ENCODE measurements around the gene COLEC11. TPM values are rescaled to one million over a fixed set of nuclear protein-coding genes. Genes with fewer than 3 reads are reported as not detected.

The COLEC11 gene
- total RNA-seq, 2 experiments from 2014 or later, result 1.7 TPM; not detected in 1

DNA sequence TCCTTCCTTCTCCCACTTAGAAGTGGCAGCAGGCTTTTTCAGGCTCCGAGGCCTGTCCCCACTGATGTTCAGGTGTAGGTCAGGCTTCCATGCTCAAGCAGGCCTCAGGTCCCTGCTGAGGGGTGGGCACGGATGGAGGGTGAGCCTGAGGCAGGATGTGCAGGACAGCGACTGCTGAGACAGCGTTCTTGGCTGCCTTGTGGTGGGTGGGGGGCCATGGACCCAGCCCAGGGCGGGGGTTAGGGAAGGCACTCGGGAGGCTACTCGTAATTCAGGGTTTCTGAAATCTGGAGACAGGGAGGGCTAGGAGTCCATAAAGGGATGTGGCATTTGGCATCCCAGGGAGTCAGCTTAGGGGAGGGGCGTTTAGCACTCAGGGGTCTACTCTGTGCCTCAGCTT lies 30.3 kb downstream of the COLEC11 start:
- ChIA-PET CTCF (ENCODE audit: unreplicated experiment) (no interaction called here), POLR2A (no interaction called here)
- no peaks in the 10 kb centered on the region for H3K9me3 ChIP-seq (ENCODE audit: low read length)
- TF ChIP-seq EZH2phosphoT487 (IDR thresholded peaks at IDR 0.05; ENCODE audit: borderline replicate concordance, low read depth, low read length), result no peak
- TF ChIP-seq, protein P1, sequence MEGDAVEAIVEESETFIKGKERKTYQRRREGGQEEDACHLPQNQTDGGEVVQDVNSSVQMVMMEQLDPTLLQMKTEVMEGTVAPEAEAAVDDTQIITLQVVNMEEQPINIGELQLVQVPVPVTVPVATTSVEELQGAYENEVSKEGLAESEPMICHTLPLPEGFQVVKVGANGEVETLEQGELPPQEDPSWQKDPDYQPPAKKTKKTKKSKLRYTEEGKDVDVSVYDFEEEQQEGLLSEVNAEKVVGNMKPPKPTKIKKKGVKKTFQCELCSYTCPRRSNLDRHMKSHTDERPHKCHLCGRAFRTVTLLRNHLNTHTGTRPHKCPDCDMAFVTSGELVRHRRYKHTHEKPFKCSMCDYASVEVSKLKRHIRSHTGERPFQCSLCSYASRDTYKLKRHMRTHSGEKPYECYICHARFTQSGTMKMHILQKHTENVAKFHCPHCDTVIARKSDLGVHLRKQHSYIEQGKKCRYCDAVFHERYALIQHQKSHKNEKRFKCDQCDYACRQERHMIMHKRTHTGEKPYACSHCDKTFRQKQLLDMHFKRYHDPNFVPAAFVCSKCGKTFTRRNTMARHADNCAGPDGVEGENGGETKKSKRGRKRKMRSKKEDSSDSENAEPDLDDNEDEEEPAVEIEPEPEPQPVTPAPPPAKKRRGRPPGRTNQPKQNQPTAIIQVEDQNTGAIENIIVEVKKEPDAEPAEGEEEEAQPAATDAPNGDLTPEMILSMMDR (conservative IDR thresholded peaks at IDR 0.05; ENCODE audit: low read length), result no peak
- DNase-seq (ENCODE audit: low spot score), result no peak
- no peak overlapping the region for H3K27ac ChIP-seq (ENCODE audit: low read depth, low read length, poor library complexity, severe bottlenecking)
- H3K79me2 ChIP-seq (ENCODE audit: insufficient read depth, low read depth, low read length), result no peaks in the 10 kb centered on the region
- intact Hi-C loops (cut with micrococcal nuclease; ENCODE audit: unreplicated experiment), result no loop called here
- no peak overlapping the region for H3K4me2 ChIP-seq (ENCODE audit: low read length)
- no peaks in the 10 kb centered on the region for H3K36me3 ChIP-seq (ENCODE audit: insufficient read depth, low read length)
- no peaks in the 10 kb centered on the region for H3K4me1 ChIP-seq (ENCODE audit: insufficient read depth, low read length, poor library complexity, severe bottlenecking)
- no TSS peak for BruUV-seq (replicated peaks)
- no peaks in the 10 kb centered on the region for H3K9me2 ChIP-seq (ENCODE audit: insufficient read depth, low read length)
- no peak overlapping the region for H3K4me3 ChIP-seq (ENCODE audit: low read depth, low read length, poor library complexity, severe bottlenecking)
- H4K20me1 ChIP-seq (ENCODE audit: insufficient read depth, low read length), result no peaks in the 10 kb centered on the region
- no peak overlapping the region for H2AFZ ChIP-seq (ENCODE audit: low read length)

- TF ChIP-seq, protein P1 (conservative IDR thresholded peaks at IDR 0.05; ENCODE audit: low read length), result no peak
- no peak for TF ChIP-seq EZH2phosphoT487 (IDR thresholded peaks at IDR 0.05; ENCODE audit: borderline replicate concordance, low read depth, low read length)
- POLR2A ChIA-PET, result interaction anchor here (0.6 kb wide), 1 partner anchor 295 kb away, joined by 5 read pairs; no protein-coding TSS in a partner anchor
- Histone ChIP-seq H3K4me2 (ENCODE audit: low read length) (no peak overlapping the region), H3K4me1 (ENCODE audit: insufficient read depth, low read length, poor library complexity, severe bottlenecking) (no peaks in the 10 kb centered on the region), H4K20me1 (ENCODE audit: insufficient read depth, low read length) (no peaks in the 10 kb centered on the region), H3K9me3 (ENCODE audit: low read length) (no peaks in the 10 kb centered on the region), H3K4me3 (ENCODE audit: low read depth, low read length, poor library complexity, severe bottlenecking) (no peak overlapping the region), H3K79me2 (ENCODE audit: insufficient read depth, low read depth, low read length) (no peaks in the 10 kb centered on the region), H3K36me3 (ENCODE audit: insufficient read depth, low read length) (no peaks in the 10 kb centered on the region), H3K9me2 (ENCODE audit: insufficient read depth, low read length) (no peaks in the 10 kb centered on the region), H2AFZ (ENCODE audit: low read length) (no peak overlapping the region), H3K27ac (ENCODE audit: low read depth, low read length, poor library complexity, severe bottlenecking) (no peak overlapping the region)
- no TSS peak for BruUV-seq (replicated peaks)
- intact Hi-C loops (cut with micrococcal nuclease; ENCODE audit: unreplicated experiment), result no loop called here
- DNase-seq (ENCODE audit: low spot score), result no peak
- CTCF ChIA-PET (ENCODE audit: unreplicated experiment), result no interaction called here
These were observed 31.4 kb downstream of the COLEC11 start for GRCh38 chr2:3626118-3626811.

DNA sequence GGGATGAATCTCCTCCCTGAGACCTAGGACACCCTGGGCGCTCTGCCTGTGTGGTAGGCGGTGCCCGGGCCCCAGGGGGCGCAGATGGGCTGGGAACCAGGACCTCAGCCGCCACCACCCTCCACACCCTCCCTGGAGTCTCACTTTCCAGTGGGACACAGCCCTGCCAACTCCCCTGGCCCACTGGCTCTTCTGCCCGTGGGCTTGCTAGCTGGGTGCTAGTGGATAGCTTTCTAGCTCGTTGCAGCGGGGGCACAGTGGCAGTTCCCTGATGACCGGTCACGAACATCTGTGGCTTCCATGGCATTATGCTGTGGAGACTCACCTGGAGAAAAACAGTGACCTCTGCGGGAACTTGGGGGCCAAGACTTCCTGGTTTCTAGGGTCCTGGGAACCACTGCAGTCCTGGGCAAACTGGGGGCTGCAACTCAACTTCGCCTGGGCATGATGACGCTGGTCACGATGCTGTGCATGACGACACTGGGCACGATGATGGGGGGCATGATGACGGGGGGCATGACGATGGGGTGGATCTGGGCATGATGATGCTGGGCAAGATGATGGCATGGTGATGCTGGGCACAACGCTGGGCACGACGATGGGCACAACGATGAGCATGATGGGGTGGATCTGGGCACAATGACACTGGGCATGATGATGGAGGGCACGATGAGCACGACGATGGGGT lies 32.0 kb downstream of the COLEC11 start:
- Histone ChIP-seq H3K27ac (ENCODE audit: low read depth, low read length, poor library complexity, severe bottlenecking) (no peak overlapping the region), H3K36me3 (ENCODE audit: insufficient read depth, low read length) (no peaks in the 10 kb centered on the region), H3K4me1 (ENCODE audit: insufficient read depth, low read length, poor library complexity, severe bottlenecking) (no peaks in the 10 kb centered on the region), H3K79me2 (ENCODE audit: insufficient read depth, low read depth, low read length) (no peaks in the 10 kb centered on the region), H3K4me3 (ENCODE audit: low read depth, low read length, poor library complexity, severe bottlenecking) (no peak overlapping the region), H4K20me1 (ENCODE audit: insufficient read depth, low read length) (no peaks in the 10 kb centered on the region), H3K9me2 (ENCODE audit: insufficient read depth, low read length) (no peaks in the 10 kb centered on the region), H2AFZ (ENCODE audit: low read length) (no peak overlapping the region), H3K4me2 (ENCODE audit: low read length) (no peak overlapping the region), H3K9me3 (ENCODE audit: low read length) (no peaks in the 10 kb centered on the region)
- ChIA-PET CTCF (ENCODE audit: unreplicated experiment) (no interaction called here), POLR2A (no interaction called here)
- intact Hi-C loops (cut with micrococcal nuclease; ENCODE audit: unreplicated experiment), result no loop called here
- BruUV-seq (replicated peaks), result no TSS peak
- no peak for DNase-seq (ENCODE audit: low spot score)
- TF ChIP-seq, protein P1 (conservative IDR thresholded peaks at IDR 0.05; ENCODE audit: low read length), result no peak
- TF ChIP-seq EZH2phosphoT487 (IDR thresholded peaks at IDR 0.05; ENCODE audit: borderline replicate concordance, low read depth, low read length), result no peak

Measured in OCI-LY7 (cell line).